NAMALWA (cell line): ENCODE measurements around the gene NIPAL4.
"Not testable (repeated sequence)": the region's sequence is repeated elsewhere in the genome, so short reads cannot be mapped to it uniquely, and the experiment has no call there.

ENCODE experiments used
- DNase-seq: peaks from one replicate; pipeline ENCODE4 v3.0.0-alpha.2; 2015; ENCODE audit warnings: low spot score

NIPAL4 gene

DNA sequence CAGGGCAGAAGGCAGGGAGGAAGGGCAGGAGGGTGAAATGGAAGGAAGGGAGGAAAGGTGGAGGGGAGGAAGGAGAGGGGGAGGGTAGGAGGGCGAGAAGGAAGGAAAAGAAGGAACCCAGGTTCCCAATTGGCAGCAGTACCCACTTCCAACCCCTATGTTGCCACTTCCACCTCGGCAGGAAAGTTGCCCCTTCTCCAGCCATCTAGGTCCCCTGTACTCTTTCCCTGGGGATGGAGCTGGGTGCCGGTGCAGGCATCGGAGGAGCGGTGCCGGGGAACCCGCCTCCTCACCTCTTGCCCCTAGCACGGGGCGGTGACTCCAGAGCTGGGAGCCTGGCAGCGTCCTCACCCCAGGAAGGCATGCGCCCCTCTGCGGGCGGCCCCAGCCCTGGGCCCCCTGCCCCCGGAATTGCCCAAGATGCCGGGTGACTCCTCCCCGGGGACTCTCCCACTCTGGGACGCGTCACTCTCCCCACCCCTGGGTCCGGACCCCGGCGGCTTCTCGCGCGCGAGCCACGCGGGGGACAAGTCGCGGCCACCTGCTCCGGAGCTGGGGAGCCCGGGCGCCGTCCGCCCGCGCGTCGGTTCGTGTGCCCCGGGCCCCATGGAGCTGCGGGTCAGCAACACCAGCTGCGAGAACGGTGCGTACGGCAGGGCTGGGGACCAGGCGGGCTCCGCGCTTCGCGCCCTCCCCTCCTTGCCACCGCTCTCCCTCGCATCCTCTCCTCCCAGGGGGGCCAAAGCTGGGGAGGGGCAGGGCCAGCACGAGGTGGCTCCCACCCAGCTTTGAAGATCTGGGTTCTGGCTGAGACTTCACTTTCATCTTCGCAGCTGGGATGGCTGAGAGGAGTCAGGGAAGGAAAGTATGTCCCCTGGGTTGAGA lies at the start of gene NIPAL4:
NIPAL4 (plus strand) TSS at position 499 of the 885 bp plus-strand sequence; CDS start at position 607, 108 bp downstream.
- DNase-seq, result no peak

DNA sequence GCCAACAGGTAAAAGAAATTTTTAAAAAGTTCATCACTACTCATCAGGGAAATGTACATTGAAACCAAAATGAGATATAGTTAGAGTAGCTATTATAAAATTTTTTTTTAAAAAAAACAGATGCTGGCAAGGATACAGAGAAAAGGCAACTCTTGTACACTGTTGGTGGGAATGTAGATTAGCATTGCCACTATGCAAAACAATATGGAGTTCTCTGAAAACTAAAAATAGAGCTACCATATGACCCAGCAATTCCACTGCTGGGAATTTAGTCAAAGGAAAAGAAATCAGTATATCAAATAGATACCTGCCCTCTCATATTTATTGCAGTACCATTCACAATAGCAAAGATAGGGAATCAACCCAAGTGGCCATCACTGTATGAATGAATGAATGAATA lies 44.2 kb upstream of the NIPAL4 start:
- no peak for DNase-seq

DNA sequence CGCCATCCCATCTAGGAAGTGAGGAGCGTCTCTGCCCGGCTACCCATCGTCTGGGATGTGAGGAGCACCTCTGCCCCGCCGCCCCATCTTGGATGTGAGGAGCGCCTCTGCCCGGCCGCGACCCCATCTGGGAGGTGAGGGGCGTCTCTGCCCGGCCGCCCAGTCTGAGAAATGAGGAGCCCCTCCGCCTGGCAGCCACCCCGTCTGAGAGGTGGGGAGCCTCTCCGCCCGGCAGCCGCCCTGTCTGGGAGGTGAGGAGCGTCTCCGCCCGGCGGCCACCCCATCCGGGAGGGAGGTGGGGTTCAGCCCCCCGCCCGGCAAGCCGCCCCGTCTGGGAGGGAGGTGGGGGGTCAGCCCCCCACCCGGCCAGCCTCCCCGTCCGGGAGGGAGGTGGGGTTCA lies 40.5 kb upstream of the NIPAL4 start:
- not testable (repeated sequence) for DNase-seq

DNA sequence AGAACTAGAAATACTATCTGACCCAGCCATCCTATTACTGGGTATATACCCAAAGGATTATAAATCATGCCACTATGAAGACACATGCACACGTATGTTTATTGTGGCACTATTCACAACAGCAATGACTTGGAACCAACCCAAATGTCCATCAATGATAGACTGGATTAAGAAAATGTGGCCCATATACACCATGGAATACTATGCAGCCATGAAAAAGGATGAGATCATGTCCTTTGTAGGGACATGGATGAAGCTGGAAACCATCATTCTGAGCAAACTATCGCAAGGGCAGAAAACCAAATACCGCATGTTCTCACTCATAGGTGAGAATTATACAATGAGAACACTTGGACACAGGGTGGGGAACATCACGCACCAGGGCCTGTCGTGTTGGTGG lies 30.1 kb upstream of the NIPAL4 start:
- not testable (repeated sequence) for DNase-seq

DNA sequence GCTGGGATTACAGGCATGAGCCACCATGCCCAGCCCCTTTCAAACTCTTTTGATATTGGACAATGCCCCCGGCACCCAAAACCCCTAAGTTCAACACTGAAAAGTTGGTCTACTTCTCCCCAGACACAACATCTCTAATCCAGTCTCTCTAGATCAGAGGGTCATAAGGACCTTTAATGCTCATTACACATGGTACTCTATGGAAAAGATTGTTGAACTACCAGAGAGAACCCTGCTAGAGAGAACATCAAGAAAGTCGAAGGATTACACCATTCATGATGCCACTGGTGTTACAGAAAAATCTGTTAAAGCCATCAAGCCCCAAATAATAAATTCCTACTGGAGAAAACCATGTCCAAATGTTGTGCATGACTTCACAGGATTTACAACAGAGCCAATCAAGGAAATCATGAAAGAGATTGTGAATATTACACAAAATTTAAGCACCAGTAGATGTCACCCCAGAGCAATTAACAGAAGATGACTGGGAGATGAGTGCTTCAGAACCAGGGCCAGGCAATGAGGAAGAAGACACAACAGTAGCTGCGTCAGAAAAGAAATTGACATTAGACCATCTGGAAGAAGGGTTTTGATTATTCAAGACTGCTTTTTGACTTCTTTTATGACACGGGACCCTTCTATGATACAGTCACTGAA lies 28.3 kb upstream of the NIPAL4 start:
- DNase-seq, result peak; percentile 92

DNA sequence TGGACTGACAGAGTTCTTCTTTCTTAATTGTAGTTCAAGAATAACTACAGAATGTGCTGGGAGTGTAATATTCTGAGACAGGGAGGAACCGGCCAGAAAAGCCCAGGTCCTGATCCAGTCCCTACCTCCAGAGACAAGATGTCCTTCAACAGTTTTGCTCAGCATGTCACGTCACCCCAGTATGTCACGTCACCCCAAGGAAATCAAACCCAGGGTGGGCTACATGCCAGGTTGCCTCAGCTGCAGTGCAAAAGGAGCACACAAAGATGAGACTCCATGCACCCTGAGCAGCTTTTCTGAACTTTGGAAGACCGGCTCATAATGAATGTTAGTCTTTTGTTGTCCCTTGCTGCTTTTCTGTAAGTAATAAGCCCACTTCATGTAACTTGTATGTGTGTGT lies 25.9 kb upstream of the NIPAL4 start:
- DNase-seq, result no peak

DNA sequence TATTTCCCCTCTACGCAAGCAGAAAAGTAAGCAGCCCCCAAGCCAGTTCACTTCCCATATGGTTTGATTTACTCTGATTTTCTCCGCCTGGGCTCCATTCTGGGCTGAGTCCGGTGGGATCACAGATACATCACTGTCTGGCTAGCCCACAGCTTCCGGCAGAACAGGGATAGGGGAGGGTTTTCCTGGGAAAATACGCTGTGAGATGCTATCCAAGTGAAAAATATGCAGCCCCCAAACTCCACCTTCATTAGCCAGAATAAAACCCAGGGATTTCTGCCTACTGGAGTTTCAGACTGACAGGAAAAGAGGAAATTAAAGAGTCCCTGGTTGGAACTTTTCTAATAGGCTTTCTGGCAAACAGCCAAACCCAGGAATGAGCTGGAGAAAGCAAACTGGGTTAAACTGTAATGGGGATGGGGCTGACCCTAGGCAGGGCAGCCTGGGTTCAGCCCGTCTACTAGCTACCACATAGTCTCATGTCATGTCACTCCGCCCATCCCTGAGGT lies 16.9 kb upstream of the NIPAL4 start:
- no peak for DNase-seq

DNA sequence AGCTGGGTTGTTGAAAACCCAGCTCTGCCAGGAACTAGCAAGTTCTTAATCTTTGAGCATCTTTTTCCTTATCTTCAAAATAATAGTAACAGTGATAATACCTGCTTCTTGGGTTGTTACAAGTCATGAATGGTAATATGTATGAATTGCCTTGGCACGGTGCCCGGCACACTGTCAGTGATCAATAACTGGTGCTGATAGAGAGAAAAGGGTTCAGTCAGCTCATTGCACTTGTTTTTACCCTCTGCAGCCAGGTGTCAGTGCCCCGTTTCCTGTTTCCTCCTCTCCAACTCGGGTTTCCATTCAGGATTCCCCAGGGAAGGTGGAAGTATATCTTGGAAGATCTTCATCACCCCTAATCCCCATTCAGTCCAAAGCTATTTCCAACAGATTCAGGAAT lies 15.8 kb upstream of the NIPAL4 start:
- no peak for DNase-seq

DNA sequence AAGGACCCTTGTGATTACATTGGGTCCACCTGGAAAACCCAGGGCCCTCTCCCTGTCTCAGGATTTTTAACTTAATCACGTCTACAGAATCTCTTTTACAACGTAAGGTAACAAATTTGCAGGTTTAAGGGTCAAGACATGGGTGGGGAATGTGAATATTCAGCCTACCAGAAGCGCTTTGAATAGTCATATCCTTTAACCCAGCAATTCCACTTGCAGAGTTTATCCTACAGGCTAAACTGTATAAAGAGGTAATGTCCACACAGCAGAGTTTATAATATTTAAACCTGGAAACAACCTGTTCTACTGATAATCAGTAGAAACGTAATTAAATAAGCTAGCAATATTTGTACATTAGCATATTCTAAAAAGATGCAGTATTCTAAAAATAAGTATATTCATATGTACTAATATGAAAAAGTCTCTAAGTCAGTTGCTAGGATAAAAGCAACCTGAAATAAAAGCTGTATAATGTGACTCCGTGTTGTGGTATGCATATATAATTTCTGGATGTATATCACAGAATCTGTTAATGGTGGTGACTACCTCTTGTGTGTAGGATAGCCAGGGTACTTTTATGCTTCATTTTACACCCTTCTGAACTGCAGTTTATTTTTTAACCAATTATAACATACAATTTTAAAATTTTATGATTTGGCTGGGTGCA lies 14.1 kb upstream of the NIPAL4 start:
- no peak for DNase-seq

DNA sequence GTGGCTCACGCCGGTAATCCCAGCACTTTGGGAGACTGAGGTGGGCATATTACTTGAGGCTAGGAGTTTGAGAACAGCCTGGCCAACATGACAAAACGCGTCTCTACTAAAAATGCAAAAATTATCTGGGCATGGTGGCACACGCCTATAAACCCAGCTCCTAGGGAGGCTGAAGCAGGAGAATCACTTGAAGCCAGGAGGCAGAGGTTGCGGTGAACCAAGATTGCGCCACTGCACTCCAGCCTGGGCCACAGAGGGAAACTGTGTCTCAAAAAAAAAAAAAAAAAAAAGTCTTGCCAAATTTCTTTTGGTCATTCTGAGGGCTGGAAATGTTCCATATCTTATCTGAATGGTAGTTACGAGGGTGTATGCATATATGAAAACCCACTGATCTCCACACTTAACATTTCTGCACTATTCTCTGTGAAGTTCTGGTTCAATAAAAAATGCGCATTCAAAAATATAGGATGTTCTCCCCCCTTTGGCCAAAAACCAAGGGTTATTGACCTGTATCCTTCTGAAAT lies 13.5 kb upstream of the NIPAL4 start:
- DNase-seq, result no peak

DNA sequence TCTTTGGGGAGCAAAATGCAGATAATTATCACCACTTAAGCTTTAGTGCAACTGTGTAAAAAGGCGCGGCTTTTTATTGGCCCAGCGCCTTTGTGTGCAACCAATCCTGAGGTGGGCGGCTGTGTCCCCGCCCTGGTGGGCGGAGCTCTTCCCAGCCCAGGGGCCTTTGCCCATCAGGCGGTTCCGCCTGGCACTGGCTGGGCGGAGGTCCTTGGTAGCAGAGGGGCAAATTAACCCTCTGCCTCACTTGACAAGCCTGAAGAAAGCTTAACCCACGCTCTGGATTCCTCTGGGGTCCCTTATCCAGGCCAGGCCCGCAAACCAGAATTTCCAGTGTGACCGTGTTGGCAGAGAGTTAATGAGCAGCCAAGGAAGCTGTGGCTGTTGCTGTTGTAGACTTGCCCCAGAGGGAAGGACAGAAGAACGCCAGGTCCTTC lies 12.8 kb upstream of the NIPAL4 start:
- DNase-seq, result no peak

DNA sequence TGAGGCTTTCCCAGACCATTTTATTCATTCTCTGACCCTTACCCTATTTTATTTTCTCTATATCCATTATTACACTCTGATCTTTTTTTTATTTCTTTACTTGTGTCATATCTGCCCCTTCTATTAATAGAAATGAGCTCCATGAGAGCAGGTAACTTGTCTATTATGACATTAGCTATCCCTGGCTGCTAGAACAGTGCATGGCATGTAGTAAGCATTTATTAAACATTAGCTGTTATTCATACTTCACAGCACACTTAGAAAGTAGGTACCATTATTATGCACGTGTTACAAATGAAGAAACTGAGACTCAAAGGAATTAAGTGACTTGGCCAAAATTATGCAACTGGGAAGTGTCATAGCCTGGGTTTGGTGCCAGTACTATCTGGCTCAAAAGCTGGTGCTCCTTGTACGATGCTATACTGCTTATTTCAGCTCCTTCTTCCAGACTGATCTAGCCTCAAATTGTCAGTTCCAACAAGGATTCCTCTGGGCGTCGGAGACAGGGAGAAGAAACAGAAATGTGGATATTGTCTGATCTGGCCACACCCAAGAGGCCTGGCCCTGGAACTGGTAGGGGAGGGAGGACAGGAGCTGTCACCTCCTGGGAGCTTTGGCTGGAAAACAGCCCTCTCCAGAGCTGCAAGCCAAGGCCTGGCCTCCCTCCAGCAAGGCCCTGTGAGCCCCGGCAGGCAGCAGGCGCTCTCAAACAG lies 10.8 kb upstream of the NIPAL4 start:
- no peak for DNase-seq

DNA sequence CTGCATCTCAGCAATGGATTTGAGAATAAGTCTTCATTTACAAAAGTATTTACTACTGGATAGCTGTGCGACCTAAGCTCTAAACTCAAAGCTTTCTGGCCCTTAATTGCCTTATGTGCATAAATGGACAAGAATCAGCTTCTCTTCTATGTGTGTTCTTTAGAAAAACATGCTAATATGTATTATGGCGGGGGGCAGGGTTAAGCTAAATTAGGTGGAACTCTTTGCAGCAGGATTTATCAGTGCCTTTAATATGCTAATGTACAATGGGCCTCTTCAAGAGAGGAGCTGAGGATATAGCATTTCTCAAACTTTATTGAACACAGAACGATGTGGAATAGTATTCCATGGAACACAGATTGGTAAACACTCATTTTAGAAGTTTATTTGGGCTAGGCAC lies 10.0 kb upstream of the NIPAL4 start:
- no peak for DNase-seq

DNA sequence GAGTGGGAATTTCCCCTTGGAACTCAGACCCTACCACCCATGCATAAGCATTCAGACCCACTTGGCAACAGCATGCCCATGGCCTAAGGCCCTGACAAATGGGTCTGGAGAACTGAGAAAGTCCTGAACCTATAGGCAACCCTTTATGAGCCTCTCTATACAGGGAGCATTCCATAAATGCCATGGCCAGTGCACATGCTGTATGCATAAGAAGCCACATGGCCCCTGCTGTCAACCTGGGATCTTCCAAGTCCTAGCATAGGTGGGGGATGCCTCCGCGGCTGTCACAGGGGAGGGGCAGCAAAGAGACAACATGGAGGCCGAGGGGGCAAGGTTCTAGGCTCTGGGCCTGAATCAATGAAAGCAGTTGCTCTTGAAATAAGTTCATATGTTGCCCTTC lies 8.2 kb upstream of the NIPAL4 start:
- DNase-seq, result no peak

DNA sequence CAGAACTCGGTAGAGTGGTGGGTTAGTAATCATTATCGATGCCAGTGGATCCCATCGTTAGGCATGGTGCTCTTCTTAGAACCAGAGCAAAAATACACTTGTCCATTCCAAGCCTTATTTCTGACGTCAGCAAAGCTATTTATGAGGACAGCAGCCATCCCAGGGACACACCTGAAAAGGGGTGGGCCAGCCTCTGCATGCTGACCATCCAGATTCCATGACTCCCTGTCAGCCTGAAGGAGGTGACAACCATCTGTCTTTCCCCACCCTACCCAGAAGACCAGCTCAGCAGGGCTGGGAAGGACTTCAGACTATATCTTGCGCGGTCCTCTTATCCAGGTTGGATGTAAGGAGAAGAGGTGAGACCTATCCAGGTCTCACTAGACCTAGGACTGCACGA lies 5.7 kb upstream of the NIPAL4 start:
- DNase-seq, result no peak

DNA sequence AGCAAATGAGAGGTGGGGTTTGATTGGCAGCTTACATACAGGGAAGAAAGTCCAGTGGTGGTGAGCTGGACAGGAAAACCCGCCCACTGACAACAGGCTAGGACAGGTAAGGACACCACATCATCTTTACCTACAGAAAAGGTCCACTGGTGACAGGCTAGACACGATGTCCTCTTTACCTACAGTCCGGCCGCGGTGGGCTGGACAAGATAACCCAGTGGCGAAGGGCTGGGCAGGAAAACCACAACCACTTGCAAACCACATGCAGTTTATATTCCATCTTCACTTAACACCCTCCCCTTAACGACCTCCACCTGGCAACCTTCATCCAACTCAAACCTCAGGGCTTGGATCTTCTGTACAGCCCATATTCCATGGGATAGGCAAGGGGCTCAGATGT lies 5.0 kb upstream of the NIPAL4 start:
- DNase-seq, result no peak

DNA sequence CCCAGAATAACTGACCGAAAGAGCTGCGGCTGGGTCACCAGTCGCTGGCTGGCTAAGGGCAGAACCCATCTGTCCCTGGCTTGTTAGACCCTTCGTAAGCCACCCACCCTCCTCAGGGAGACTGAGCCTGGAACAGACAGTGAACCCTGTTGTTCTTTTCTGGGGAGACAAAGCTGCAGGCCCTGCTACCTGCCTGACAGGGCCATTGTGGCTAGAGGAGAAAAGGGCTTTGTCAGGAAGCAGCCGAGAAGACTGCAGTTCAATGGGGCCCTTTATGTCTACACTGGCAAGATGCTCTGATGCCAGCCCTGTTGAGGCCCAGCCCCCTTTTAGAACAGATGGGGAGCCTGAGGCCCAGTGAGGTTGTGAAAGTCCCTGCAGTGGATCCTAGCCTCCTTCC lies 3.7 kb upstream of the NIPAL4 start:
- DNase-seq, result no peak

DNA sequence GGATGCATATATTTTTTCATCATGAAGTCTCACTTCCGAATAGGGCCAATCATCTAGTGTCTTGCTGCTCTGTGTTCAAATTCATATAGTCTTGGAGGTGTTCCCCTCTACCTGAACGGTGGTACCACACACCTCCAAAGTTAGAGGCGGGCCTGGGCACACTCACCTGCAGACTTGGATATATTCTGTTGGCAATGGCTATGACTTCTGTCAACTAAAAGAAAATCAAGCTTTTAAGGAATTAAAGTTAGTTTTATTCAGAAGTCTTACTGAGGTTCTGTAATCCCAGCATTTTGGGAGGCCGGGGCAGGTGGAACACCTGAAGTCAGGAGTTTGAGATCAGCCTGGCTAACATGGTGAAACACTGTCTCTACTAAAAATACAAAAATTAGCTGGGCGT lies 2.6 kb upstream of the NIPAL4 start:
- DNase-seq, result no peak

DNA sequence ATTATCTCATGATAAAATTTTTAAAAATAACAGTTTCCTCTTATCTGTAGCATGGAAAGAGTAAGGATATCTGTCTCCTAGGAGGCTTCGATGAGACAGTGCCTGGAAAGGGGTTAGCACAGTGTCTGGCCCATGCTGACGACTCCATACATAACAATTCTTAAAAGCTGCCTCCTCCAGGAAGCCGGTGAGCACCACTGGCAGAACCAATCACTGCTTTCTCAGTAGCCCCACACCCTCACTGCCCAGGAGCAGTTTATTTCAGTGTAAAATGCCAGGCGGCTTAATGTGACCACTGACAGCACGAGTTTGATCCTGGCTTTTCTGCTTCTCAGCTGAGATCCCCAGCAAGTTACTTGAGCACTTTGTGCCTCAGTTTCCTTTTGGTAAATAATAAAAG lies 1.2 kb upstream of the NIPAL4 start:
- no peak for DNase-seq

DNA sequence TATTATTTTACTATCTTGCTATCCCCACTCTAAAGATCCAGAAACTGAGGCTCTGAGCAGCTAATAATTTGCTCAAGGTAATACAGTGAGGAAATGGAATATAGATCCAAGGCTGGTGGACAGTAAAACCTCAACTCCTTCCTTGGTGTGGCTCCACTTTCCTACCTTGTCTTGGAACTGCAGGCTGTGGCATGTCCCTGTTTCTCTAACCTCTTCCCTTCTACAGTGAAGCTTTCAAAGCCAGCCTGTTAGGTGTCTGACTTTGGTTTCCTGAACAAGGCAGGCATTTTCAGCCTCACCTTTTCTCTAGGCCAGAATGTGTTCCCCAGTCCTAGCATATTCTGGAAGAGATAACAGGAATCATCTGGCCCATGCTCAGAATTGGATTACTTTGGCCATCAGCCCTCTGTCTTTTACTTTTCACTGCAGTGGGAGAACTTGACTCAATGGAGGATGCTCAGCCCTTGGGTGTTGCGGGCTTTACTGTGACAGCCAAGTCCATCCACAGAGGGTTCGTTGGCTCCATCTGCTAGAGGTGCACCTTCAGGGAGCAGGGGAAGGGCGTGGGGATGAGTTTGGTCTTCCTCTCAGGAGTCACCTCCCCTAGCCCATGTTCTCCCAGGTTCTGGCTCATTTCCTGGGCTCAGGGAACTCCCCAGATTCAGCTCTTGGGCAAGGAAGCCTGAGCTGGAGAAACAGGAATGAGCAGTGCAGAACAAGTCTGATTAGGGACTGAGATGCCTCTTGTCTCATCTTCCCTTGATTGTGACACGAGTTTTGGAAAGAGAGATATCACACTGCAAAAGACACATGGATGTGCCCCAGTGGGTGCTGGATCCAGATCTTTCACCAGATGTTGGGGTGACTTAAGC lies 1.1 kb downstream of the NIPAL4 start:
- DNase-seq, result no peak

DNA sequence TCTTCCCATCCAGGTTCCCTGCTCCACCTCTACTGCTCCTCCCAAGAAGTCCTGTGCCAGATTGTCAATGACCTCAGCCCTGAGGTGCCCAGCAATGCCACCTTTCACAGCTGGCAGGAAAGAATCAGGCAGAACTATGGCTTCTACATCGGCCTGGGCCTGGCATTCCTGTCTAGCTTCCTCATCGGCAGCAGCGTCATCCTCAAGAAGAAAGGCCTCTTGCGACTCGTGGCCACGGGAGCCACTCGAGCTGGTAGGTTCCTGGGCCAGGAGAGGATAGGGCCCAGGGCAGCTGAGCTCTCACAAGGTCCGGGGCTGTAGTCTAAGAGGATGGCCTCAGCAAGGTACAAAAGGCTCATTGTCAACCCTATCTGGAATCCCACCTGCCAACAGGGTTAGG lies 3.1 kb downstream of the NIPAL4 start:
- no peak for DNase-seq
